ENCODE measurements around the gene MSRB3. TPM values are rescaled to one million over a fixed set of nuclear protein-coding genes. Genes with fewer than 3 reads are reported as not detected.

The MSRB3 gene
- total RNA-seq, 6 experiments from 2014 or later, result 1.4 to 5.6 (median 2.6) TPM

- DNase-seq (peak in 2 of 3 donors; percentile 35 to 72), ATAC-seq (peak; percentile 96 to 99 (median 99))
- intact Hi-C loops (cut with DNase I), result no loop called here
- Histone ChIP-seq H3K36me3 (no peaks in the 10 kb centered on the region), H3K9me3 (no peaks in the 10 kb centered on the region), H3K27ac (peak overlapping the region; percentile 41 to 56 (median 45)), H3K4me3 (no peak overlapping the region), H3K4me1 (peaks cover 0 to 8% (median 4%) of the 10 kb centered on the region in 4 donors), H3K27me3 (no peaks in the 10 kb centered on the region)
- TF ChIP-seq, protein P1, sequence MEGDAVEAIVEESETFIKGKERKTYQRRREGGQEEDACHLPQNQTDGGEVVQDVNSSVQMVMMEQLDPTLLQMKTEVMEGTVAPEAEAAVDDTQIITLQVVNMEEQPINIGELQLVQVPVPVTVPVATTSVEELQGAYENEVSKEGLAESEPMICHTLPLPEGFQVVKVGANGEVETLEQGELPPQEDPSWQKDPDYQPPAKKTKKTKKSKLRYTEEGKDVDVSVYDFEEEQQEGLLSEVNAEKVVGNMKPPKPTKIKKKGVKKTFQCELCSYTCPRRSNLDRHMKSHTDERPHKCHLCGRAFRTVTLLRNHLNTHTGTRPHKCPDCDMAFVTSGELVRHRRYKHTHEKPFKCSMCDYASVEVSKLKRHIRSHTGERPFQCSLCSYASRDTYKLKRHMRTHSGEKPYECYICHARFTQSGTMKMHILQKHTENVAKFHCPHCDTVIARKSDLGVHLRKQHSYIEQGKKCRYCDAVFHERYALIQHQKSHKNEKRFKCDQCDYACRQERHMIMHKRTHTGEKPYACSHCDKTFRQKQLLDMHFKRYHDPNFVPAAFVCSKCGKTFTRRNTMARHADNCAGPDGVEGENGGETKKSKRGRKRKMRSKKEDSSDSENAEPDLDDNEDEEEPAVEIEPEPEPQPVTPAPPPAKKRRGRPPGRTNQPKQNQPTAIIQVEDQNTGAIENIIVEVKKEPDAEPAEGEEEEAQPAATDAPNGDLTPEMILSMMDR (IDR thresholded peaks at IDR 0.05), result no peak
- TF ChIP-seq POLR2A (IDR thresholded peaks at IDR 0.05), result no peak
- WGBS (ENCODE audit: insufficient coverage, low coverage, low lambda C conversion rate, missing lambda C conversion rate), result 35% methylated on average over 5 of the region's 5 CpGs
Observed at GRCh38 chr12:65335021-65335714, 56.7 kb downstream of the MSRB3 start.

DNA sequence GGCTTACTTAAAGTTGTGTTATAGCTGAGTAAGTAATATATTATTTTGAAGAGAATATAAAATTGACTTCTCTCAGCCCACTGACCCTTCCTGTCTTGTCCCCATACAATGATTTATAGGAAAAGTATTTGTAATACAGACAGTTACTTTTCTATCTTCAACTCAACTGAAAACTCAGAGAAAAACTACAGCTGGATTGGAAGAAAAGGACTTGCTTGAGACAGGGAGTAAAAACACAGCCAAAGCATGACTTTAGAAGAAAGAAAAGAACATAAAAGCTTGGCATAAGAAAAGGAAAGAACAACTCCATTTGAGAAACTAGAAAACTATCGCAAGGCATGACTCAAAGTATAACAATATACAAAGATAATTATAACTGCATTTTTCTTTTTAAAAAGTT is 57.5 kb downstream of the MSRB3 start:
- peak overlapping the region in 2 of 3 donors; percentile 28 to 45 for H3K27ac ChIP-seq
- intact Hi-C loops (cut with DNase I), result no loop called here

GRCh38 chr12:65339161-65339560 is 60.7 kb downstream of the MSRB3 start:
- DNase-seq (no peak), ATAC-seq (no peak)
- WGBS (ENCODE audit: insufficient coverage, low coverage, low lambda C conversion rate, missing lambda C conversion rate), result 100% methylated on average over 1 of the region's 1 CpG
- intact Hi-C loops (cut with DNase I), result no loop called here
- Histone ChIP-seq H3K9me3 (no peaks in the 10 kb centered on the region), H3K36me3 (no peaks in the 10 kb centered on the region), H3K27me3 (no peaks in the 10 kb centered on the region), H3K27ac (no peak overlapping the region), H3K4me3 (no peak overlapping the region), H3K4me1 (peaks cover 0 to 8% (median 4%) of the 10 kb centered on the region in 4 donors)
- no peak for TF ChIP-seq POLR2A (IDR thresholded peaks at IDR 0.05)
- TF ChIP-seq, protein P1 (IDR thresholded peaks at IDR 0.05), result no peak

More for the DNA sequence above, 57.5 kb downstream of the MSRB3 start:
- ATAC-seq, result no peak
- Histone ChIP-seq H3K4me3 (no peak overlapping the region), H3K27me3 (no peaks in the 10 kb centered on the region), H3K36me3 (no peaks in the 10 kb centered on the region), H3K4me1 (peaks cover 0 to 8% (median 4%) of the 10 kb centered on the region in 4 donors), H3K9me3 (no peaks in the 10 kb centered on the region)
- no peak for TF ChIP-seq POLR2A (IDR thresholded peaks at IDR 0.05)
- TF ChIP-seq, protein P1 (IDR thresholded peaks at IDR 0.05), result no peak
- no peak for DNase-seq
- WGBS (ENCODE audit: insufficient coverage, low coverage, low lambda C conversion rate, missing lambda C conversion rate), result 60% methylated on average over 1 of the region's 1 CpG

DNA sequence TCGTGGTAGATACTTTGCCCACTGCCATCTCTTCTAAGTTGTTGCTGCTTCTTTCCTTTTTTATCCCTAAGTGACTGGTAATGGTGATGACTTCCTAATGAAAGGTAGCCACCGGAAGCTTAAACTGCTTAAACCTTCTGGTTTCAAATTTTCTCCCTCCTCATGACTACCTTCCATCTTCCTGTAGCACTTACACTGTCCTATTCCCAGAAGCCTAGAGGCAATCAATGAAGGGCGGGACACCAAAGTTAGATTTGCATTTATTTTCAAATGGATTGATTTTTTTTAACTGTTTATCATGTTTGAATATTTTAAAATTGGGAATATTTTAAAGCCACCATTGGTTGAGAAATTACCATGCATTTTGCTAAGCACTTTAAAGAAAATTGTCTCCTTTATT is 64.7 kb downstream of the MSRB3 start:
- ATAC-seq (no peak), DNase-seq (no peak)
- Histone ChIP-seq H3K9me3 (no peaks in the 10 kb centered on the region), H3K36me3 (no peaks in the 10 kb centered on the region), H3K27ac (no peak overlapping the region), H3K27me3 (no peaks in the 10 kb centered on the region), H3K4me1 (no peaks in the 10 kb centered on the region), H3K4me3 (no peak overlapping the region)
- no peak for TF ChIP-seq POLR2A (IDR thresholded peaks at IDR 0.05)
- TF ChIP-seq, protein P1 (IDR thresholded peaks at IDR 0.05), result no peak
- 84% methylated on average over 3 of the region's 3 CpGs for WGBS (ENCODE audit: insufficient coverage, low coverage, low lambda C conversion rate, missing lambda C conversion rate)
- intact Hi-C loops (cut with DNase I), result no loop called here
